Neural progenitor cell (in vitro differentiated cells): ENCODE measurements around the gene C2CD2L.

ENCODE experiments used
- EZH2 ChIP-seq: fragments of 200-600 bp; sonication (generic); IDR thresholded peaks from 2 replicates; pipeline ENCODE4 v1.6.1; 2017; ENCODE audit warnings: antibody characterized with exemption, mild to moderate bottlenecking, moderate library complexity
- EZH2phosphoT487 ChIP-seq: fragments of 200-600 bp; sonication (generic); IDR thresholded peaks from 2 replicates; pipeline ENCODE4 v1.6.1; 2017; ENCODE audit warnings: antibody characterized with exemption
- TF ChIP-seq, protein P1 (sequence below): fragments of 200-600 bp; sonication (generic); IDR thresholded peaks from 2 replicates; pipeline ENCODE4 v1.5.1; 2017; ENCODE audit warnings: antibody characterized with exemption, mild to moderate bottlenecking

DNA sequence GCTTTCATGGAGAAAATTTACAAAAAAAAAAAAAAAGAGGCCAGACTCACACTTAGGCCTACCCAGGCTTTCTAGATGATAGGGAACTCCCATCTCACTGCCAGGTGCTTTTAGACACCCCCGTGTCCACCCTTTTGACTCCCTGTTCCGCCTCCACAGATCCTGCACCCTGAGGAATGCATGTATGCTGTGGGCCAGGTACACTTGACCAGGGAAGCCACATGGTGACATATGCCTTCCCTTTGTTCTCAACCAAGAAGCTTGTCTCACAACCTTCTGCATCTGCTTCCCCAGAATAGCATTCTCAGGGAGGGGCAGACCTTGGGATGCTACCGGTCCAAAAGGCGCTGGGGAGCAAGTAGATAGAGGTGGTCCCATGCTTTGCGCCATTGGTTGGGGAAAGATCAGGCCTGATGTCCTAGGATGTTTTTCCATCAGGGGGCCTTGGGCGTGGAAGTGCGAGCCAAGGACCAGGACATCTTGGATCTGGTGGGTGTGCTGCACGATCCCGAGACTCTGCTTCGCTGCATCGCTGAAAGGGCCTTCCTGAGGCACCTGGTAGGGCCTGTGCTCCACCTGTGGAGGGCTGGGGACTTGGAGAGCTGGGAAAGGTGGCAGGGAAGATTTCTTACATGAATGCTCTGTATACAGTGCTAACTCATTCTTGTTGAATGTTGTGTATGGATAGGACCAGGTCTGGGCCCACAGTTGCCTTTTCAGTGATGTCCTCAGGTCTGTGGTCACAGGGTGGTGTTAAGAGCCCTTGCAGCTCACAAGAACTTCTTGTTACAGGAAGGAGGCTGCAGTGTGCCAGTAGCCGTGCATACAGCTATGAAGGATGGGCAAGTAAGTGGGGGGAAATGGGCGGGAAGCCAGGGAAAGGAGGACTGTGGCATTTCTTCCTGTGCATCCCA is 14.9 kb upstream of the C2CD2L start:
- no peak for TF ChIP-seq EZH2
- TF ChIP-seq, protein P1, sequence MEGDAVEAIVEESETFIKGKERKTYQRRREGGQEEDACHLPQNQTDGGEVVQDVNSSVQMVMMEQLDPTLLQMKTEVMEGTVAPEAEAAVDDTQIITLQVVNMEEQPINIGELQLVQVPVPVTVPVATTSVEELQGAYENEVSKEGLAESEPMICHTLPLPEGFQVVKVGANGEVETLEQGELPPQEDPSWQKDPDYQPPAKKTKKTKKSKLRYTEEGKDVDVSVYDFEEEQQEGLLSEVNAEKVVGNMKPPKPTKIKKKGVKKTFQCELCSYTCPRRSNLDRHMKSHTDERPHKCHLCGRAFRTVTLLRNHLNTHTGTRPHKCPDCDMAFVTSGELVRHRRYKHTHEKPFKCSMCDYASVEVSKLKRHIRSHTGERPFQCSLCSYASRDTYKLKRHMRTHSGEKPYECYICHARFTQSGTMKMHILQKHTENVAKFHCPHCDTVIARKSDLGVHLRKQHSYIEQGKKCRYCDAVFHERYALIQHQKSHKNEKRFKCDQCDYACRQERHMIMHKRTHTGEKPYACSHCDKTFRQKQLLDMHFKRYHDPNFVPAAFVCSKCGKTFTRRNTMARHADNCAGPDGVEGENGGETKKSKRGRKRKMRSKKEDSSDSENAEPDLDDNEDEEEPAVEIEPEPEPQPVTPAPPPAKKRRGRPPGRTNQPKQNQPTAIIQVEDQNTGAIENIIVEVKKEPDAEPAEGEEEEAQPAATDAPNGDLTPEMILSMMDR, result no peak
- TF ChIP-seq EZH2phosphoT487, result no peak
